Prostate gland (tissue), 2 donors: ENCODE measurements around the gene KSR2. TPM values are rescaled to one million over a fixed set of nuclear protein-coding genes. Genes with fewer than 3 reads are reported as not detected.

Source experiments
- DNase-seq: peaks from one replicate; pipeline ENCODE4 v3.0.0-alpha.2; 2019; ENCODE audit warnings: low spot score
- H3K27ac ChIP-seq, 2 donors: fragments of 200-600 bp; sonication (generic); 2 replicates each; pipeline ENCODE4 v1.5.1; 2017 to 2019
- H3K27me3 ChIP-seq: fragments of 200-600 bp; sonication (generic); replicated peaks from 2 replicates; pipeline ENCODE4 v1.5.1; 2019; ENCODE audit not compliant: insufficient read depth
- H3K36me3 ChIP-seq, 2 donors: fragments of 200-600 bp; sonication (generic); 1 replicate in 1 of 2; 2 replicates in 1 of 2; pipeline versions ENCODE4 v1.5.1 to v1.8.1; 2017 to 2019
- H3K4me1 ChIP-seq: fragments of 200-600 bp; sonication (generic); replicated peaks from 2 replicates; pipeline ENCODE4 v1.5.1; 2019
- H3K4me3 ChIP-seq, 2 donors: fragments of 200-600 bp; sonication (generic); 2 replicates each; pipeline ENCODE4 v1.5.1; 2017 to 2019
- H3K9me3 ChIP-seq: fragments of 200-600 bp; sonication (generic); 2 replicates; pipeline ENCODE4 v1.5.1; 2017
- CTCF ChIP-seq, 4 experiments: fragments of 200-600 bp in 2 of 4; fragments of 450-650 bp in 2 of 4; sonication (generic) in 2 of 4; IDR thresholded peaks; 1 replicate in 3 of 4; 2 replicates in 1 of 4; pipeline ENCODE4 v1.5.1; 2016 to 2019; ENCODE audit warnings: antibody characterized with exemption in 4 of 4, mild to moderate bottlenecking in 2 of 4, moderate library complexity in 2 of 4
- POLR2A ChIP-seq: fragments of 450-650 bp; IDR thresholded peaks from one replicate; pipeline ENCODE4 v1.6.1; 2016; ENCODE audit warnings: antibody characterized with exemption, mild to moderate bottlenecking
- POLR2AphosphoS5 ChIP-seq: sonication (generic); formaldehyde crosslinking; IDR thresholded peaks from one replicate; pipeline ENCODE4 v1.6.1; 2017; ENCODE audit warnings: antibody characterized with exemption
- WGBS: methylation state at CpG from one replicate; pipeline ENCODE4 v1.1.5; 2018; 5-methylcytosine and 5-hydroxymethylcytosine counted together
- intact Hi-C: fragments of 100-400 bp; cut with DNase I; formaldehyde crosslinking; loops from one replicate; pipeline ENCODE4 v1.14.2; 2022
- total RNA-seq, 2 donors: library from RNA; depleted of rRNA; stranded (reverse); fragments of >200 nt; gene quantifications; one replicate each; pipeline ENCODE4 v1.1.0, GENCODE V29; 2016

Gene KSR2
- total RNA-seq, 2 donors from 2014 or later, result 1.0 to 1.7 TPM

GRCh38 chr12:117998719-117999118, 29.9 kb upstream of the KSR2 start:
- 86% methylated on average over 2 of the region's 2 CpGs for WGBS
- Histone ChIP-seq H3K36me3 (no peaks in the 10 kb centered on the region), H3K9me3 (no peaks in the 10 kb centered on the region), H3K4me3 (no peak overlapping the region), H3K4me1 (no peaks in the 10 kb centered on the region), H3K27me3 (no peaks in the 10 kb centered on the region), H3K27ac (no peak overlapping the region)
- intact Hi-C loops, result no loop called here
- TF ChIP-seq POLR2AphosphoS5, result no peak
- TF ChIP-seq CTCF (IDR thresholded peaks at IDR 0.05), result no peak
- TF ChIP-seq POLR2A, result no peak
- DNase-seq, result no peak

DNA sequence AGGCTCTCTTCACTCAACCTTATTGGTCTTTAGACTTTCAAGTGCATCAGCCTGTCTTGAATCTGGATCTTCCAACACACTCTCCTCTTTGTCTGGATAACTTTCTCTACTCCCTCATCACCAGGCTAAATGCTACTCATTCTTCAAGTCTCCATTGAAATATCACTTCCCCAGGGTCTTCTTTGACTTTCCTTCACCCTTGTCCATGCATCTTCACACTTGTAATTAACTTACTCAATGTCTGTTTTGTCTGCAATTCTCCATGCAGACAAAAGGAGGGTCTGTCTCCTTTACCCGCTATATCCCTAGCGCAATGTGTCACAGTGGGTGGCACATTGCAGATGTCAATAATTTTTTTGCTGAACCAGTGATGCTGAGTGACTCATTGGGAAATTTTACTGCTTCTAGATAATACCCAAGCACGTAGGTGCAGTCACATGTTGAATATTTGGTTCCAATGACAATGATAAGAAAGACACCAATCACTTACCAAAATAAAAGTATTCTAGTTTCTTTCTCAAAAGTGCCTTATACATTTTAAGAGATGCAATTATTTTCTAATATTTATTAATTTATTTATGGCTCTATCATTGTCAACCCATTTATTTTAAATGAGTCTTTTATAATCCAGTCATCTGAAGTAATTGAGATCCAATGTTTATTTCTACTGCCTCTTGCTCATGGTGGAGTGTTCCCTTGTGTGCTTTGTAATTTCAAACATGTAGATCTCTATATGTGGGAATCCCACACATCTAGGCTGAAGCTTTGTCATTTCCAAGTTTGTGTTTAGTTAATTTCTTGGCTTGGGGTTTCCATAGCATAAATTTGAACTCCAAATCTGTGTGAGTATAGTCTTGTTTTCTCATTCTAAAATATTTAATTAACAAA, 26.0 kb upstream of the KSR2 start:
- DNase-seq, result no peak
- Histone ChIP-seq H3K4me1 (no peaks in the 10 kb centered on the region), H3K27ac (no peak overlapping the region), H3K36me3 (no peaks in the 10 kb centered on the region), H3K9me3 (no peaks in the 10 kb centered on the region), H3K4me3 (no peak overlapping the region), H3K27me3 (no peaks in the 10 kb centered on the region)
- intact Hi-C loops, result no loop called here
- TF ChIP-seq CTCF (IDR thresholded peaks at IDR 0.05), result no peak
- no peak for TF ChIP-seq POLR2AphosphoS5
- TF ChIP-seq POLR2A, result no peak
- WGBS, result 80% methylated on average over 3 of the region's 3 CpGs

- TF ChIP-seq POLR2A, result no peak
- TF ChIP-seq POLR2AphosphoS5, result no peak
- TF ChIP-seq CTCF (IDR thresholded peaks at IDR 0.05), result no peak
- H3K36me3 ChIP-seq, result no peaks in the 10 kb centered on the region
- H3K9me3 ChIP-seq, result no peaks in the 10 kb centered on the region
- 46% methylated on average over 4 of the region's 4 CpGs for WGBS
- H3K27ac ChIP-seq, result no peak overlapping the region
- no peak overlapping the region for H3K4me3 ChIP-seq
- no peak for DNase-seq
- no peaks in the 10 kb centered on the region for H3K4me1 ChIP-seq
- intact Hi-C loops, result no loop called here
- H3K27me3 ChIP-seq, result no peaks in the 10 kb centered on the region
Observed at GRCh38 chr12:117986705-117987469, 18.1 kb upstream of the KSR2 start.

GRCh38 chr12:117985182-117985581, 16.4 kb upstream of the KSR2 start:
- Histone ChIP-seq H3K4me1 (no peaks in the 10 kb centered on the region), H3K36me3 (no peaks in the 10 kb centered on the region), H3K27me3 (no peaks in the 10 kb centered on the region), H3K4me3 (no peak overlapping the region), H3K9me3 (no peaks in the 10 kb centered on the region), H3K27ac (no peak overlapping the region)
- DNase-seq, result no peak
- TF ChIP-seq POLR2A (no peak), POLR2AphosphoS5 (no peak), CTCF (IDR thresholded peaks at IDR 0.05) (no peak)
- WGBS, result 53% methylated on average over 2 of the region's 2 CpGs
- intact Hi-C loops, result no loop called here
